Ishikawa (cell line): Measurements from ENCODE around the gene ACTG1.

Experiments used
- CEBPB ChIP-seq: IDR thresholded peaks from 2 replicates; pipeline ENCODE4 v1.6.1; 2012
- CREB1 ChIP-seq: IDR thresholded peaks from 2 replicates; pipeline ENCODE4 v1.6.1; 2012; ENCODE audit warnings: low read depth
- EGR1 ChIP-seq: IDR thresholded peaks from 2 replicates; pipeline ENCODE4 v1.6.1; 2012
- EP300 ChIP-seq: IDR thresholded peaks from 2 replicates; pipeline ENCODE4 v1.6.1; 2012; ENCODE audit warnings: borderline replicate concordance
- FOXM1 ChIP-seq: IDR thresholded peaks from 2 replicates; pipeline ENCODE4 v1.6.1; 2012; ENCODE audit warnings: low read depth, borderline replicate concordance
- MAX ChIP-seq: IDR thresholded peaks from 2 replicates; pipeline ENCODE4 v1.6.1; 2012
- NFIC ChIP-seq: IDR thresholded peaks from 2 replicates; pipeline ENCODE4 v1.6.1; 2012
- RAD21 ChIP-seq: IDR thresholded peaks from 2 replicates; pipeline ENCODE4 v1.6.1; 2012; ENCODE audit warnings: low read depth
- REST ChIP-seq: IDR thresholded peaks from 2 replicates; pipeline ENCODE4 v1.6.1; 2012; ENCODE audit warnings: low read depth, mild to moderate bottlenecking
- TAF1 ChIP-seq: IDR thresholded peaks from 2 replicates; pipeline ENCODE4 v1.6.1; 2012; ENCODE audit warnings: low read depth, mild to moderate bottlenecking
- TCF12 ChIP-seq: IDR thresholded peaks from 2 replicates; pipeline ENCODE4 v1.6.1; 2012; ENCODE audit warnings: low read depth
- TEAD4 ChIP-seq: IDR thresholded peaks from 2 replicates; pipeline ENCODE4 v1.6.1; 2012
- USF1 ChIP-seq: IDR thresholded peaks from 2 replicates; pipeline ENCODE4 v1.6.1; 2012
- YY1 ChIP-seq: IDR thresholded peaks from 2 replicates; pipeline ENCODE4 v1.6.1; 2012; ENCODE audit warnings: low read depth
- ZBTB7A ChIP-seq: IDR thresholded peaks from 2 replicates; pipeline ENCODE4 v1.6.1; 2012; ENCODE audit warnings: low read depth

ACTG1 gene

GRCh38 chr17:81523402-81524038, 10.9 kb upstream of the ACTG1 start:
- peak; percentile 84 for TF ChIP-seq USF1
- no peak for TF ChIP-seq FOXM1
- TF ChIP-seq TCF12 = no peak; the same call in 1 of the 2 replicates
- 0 out of 2 replicates have a peak, but pooled peaks have one; percentile 20 for TF ChIP-seq EP300
- peak; percentile 50 for TF ChIP-seq NFIC
- no peak for TF ChIP-seq CEBPB
- no peak for TF ChIP-seq CREB1
- TF ChIP-seq YY1 = no peak
- no peak for TF ChIP-seq RAD21
- peak; percentile 17 for TF ChIP-seq ZBTB7A
- TF ChIP-seq TEAD4 = no peak
- TF ChIP-seq EGR1 = no peak

GRCh38 chr17:81522491-81523401, 10.1 kb upstream of the ACTG1 start:
- TF ChIP-seq ZBTB7A = peak; percentile 88
- peak; percentile 36; the same call in 1 of the 2 replicates for TF ChIP-seq RAD21
- TF ChIP-seq EGR1 = no peak

- no peak for TF ChIP-seq FOXM1
- no peak for TF ChIP-seq REST
- no peak for TF ChIP-seq EGR1
- no peak for TF ChIP-seq TAF1
- TF ChIP-seq MAX = no peak
- no peak for TF ChIP-seq EP300
- no peak for TF ChIP-seq YY1
These were observed 7.7 kb upstream of the ACTG1 start for GRCh38 chr17:81520021-81520901.

- TF ChIP-seq ZBTB7A (peak; percentile 78), TEAD4 (no peak), MAX (peak; percentile 72; the same call in 1 of the 2 replicates), CEBPB (no peak), YY1 (peak; percentile 56), RAD21 (peak; percentile 48; the same call in 1 of the 2 replicates)
These were observed 6.9 kb upstream of the ACTG1 start for GRCh38 chr17:81519284-81520020.

GRCh38 chr17:81518785-81519283, 6.2 kb upstream of the ACTG1 start:
- TF ChIP-seq CEBPB (no peak), TCF12 (peak; percentile 20; the same call in 1 of the 2 replicates), EGR1 (peak; percentile 79)

GRCh38 chr17:81518113-81518784, 5.7 kb upstream of the ACTG1 start:
- no peak for TF ChIP-seq EP300
- TF ChIP-seq MAX = 0 out of 2 replicates have a peak, but pooled peaks have one; percentile 75
